Testis (tissue), 3 donors: ENCODE measurements around the gene TMEM43. TPM values are rescaled to one million over a fixed set of nuclear protein-coding genes. Genes with fewer than 3 reads are reported as not detected.

ENCODE experiments used
- DNase-seq: peaks from one replicate; pipeline ENCODE4 v3.0.0-alpha.2; 2019
- H3K27ac ChIP-seq, 2 donors: fragments of 200-600 bp; sonication (generic); one replicate each; pipeline ENCODE4 v1.5.1; 2019
- H3K27me3 ChIP-seq: fragments of 200-600 bp; sonication (generic); one replicate; pipeline ENCODE4 v1.5.1; 2019
- H3K36me3 ChIP-seq: fragments of 200-600 bp; sonication (generic); one replicate; pipeline ENCODE4 v1.5.1; 2017; ENCODE audit warnings: low read depth; ENCODE audit errors: missing control alignments
- H3K4me1 ChIP-seq: fragments of 200-600 bp; sonication (generic); one replicate; pipeline ENCODE4 v1.5.1; 2019
- H3K4me3 ChIP-seq, 2 donors: fragments of 200-600 bp; sonication (generic); one replicate each; pipeline ENCODE4 v1.5.1; 2017 to 2019
- H3K9me3 ChIP-seq: fragments of 200-600 bp; sonication (generic); one replicate; pipeline ENCODE4 v1.5.1; 2017
- CTCF ChIP-seq, 3 experiments: fragments of 450-650 bp in 2 of 3; fragments of 200-600 bp in 1 of 3; sonication (generic) in 1 of 3; IDR thresholded peaks; one replicate each; pipeline ENCODE4 v1.5.1; 2016 to 2019; ENCODE audit warnings: antibody characterized with exemption in 3 of 3, mild to moderate bottlenecking in 2 of 3, moderate library complexity in 1 of 3
- POLR2A ChIP-seq: fragments of 450-650 bp; IDR thresholded peaks from one replicate; pipeline ENCODE4 v1.6.1; 2017; ENCODE audit warnings: antibody characterized with exemption, mild to moderate bottlenecking, moderate library complexity
- WGBS, 2 donors: methylation state at CpG; one replicate each; pipeline ENCODE4 v1.1.5; 2018; 5-methylcytosine and 5-hydroxymethylcytosine counted together
- intact Hi-C: fragments of 100-400 bp; cut with DNase I; formaldehyde crosslinking; loops from one replicate; pipeline ENCODE4 v1.15.1; 2023; ENCODE audit warnings: low total_unique reads
- polyA plus RNA-seq: library from polyadenylated mRNA; stranded (reverse); fragments of 350-450 nt; fragmentation: Illumina TruSeq; extraction: RNeasy Lipid Tissue Mini Kit (QIAGEN cat#74804); gene quantifications from one replicate; pipeline ENCODE4 v1.2.3, GENCODE V29; 2014; ENCODE audit warnings: low read depth, low replicate concordance; ENCODE audit not compliant: insufficient read depth
- total RNA-seq, 2 donors: library from RNA; depleted of rRNA; stranded (reverse); fragments of >200 nt; gene quantifications; one replicate each; pipeline ENCODE4 v1.2.3, GENCODE V29; 2016

Gene TMEM43
- total and polyA plus RNA-seq, 3 donors from 2014 or later = 36.5 to 53.0 (median 43.3) TPM

- no peak overlapping the region for H3K27ac ChIP-seq
Measured at GRCh38 chr3:14146381-14147065, 21.7 kb downstream of the TMEM43 start.

DNA sequence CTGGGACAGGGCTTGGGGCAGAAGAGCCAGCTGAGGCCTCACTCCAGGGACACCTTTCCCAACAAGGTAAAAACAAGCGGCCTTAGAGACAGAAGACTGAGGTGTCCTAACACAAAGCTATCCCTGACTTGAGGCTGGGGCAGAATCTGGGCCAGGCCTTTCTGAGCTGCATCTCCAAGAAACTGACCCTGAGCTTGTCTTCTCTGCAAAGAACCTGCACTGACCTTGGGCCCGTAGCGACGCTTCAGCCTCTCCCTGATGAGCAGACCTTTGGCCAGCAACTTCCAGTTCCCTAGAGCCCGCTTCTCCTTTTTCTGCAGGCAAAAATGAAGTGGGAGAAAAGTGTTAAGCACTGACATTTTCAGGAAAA, 22.2 kb downstream of the TMEM43 start:
- H3K4me3 ChIP-seq = no peak overlapping the region
- no peaks in the 10 kb centered on the region for H3K36me3 ChIP-seq
- intact Hi-C loops = no loop called here
- WGBS, 2 donors = 70 to 86% methylated on average over 5 of the region's 5 CpGs
- DNase-seq = peak; percentile 7
- H3K4me1 ChIP-seq = peaks cover 12% of the 10 kb centered on the region
- TF ChIP-seq POLR2A (no peak), CTCF (IDR thresholded peaks at IDR 0.05) (no peak)
- no peaks in the 10 kb centered on the region for H3K27me3 ChIP-seq
- no peak overlapping the region for H3K27ac ChIP-seq
- no peaks in the 10 kb centered on the region for H3K9me3 ChIP-seq

More at GRCh38 chr3:14146381-14147065, 21.7 kb downstream of the TMEM43 start:
- DNase-seq = peak; percentile 9
- H3K27me3 ChIP-seq = no peaks in the 10 kb centered on the region
- intact Hi-C loops = no loop called here
- TF ChIP-seq POLR2A = no peak
- TF ChIP-seq CTCF (IDR thresholded peaks at IDR 0.05) = no peak
- 86 to 95% methylated on average over 10 of the region's 10 CpGs for WGBS, 2 donors
- H3K9me3 ChIP-seq = no peaks in the 10 kb centered on the region
- no peak overlapping the region for H3K4me3 ChIP-seq
- H3K4me1 ChIP-seq = peaks cover 12% of the 10 kb centered on the region
- H3K36me3 ChIP-seq = no peaks in the 10 kb centered on the region

DNA sequence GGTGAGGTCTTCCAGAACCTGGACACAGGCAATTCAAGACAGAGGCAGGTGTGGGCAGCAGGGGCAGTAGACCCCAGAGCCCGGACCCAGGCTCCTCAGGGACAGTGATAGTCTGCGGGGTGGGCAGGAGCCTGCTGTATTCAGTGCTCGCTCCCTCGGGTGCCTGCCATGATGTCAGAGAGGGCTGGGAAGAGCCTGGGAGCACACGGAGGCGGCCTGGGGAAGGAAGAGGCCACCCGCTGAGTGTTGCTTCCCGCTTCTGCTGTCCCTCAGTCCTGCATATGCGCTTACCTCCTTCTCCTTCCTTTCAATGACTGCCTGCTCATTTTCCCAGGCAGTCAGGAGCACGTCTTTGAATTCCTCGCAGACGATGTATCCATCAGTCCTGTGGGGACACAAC, 22.8 kb downstream of the TMEM43 start:
- Histone ChIP-seq H3K27me3 (no peaks in the 10 kb centered on the region), H3K4me3 (no peak overlapping the region), H3K4me1 (peaks cover 12% of the 10 kb centered on the region), H3K27ac (no peak overlapping the region), H3K9me3 (no peaks in the 10 kb centered on the region), H3K36me3 (no peaks in the 10 kb centered on the region)
- WGBS, 2 donors = 75 to 88% methylated on average over 10 to 12 of the region's 12 CpGs
- peak; percentile 10 for DNase-seq
- TF ChIP-seq CTCF (IDR thresholded peaks at IDR 0.05) (no peak), POLR2A (no peak)
- intact Hi-C loops = no loop called here

DNA sequence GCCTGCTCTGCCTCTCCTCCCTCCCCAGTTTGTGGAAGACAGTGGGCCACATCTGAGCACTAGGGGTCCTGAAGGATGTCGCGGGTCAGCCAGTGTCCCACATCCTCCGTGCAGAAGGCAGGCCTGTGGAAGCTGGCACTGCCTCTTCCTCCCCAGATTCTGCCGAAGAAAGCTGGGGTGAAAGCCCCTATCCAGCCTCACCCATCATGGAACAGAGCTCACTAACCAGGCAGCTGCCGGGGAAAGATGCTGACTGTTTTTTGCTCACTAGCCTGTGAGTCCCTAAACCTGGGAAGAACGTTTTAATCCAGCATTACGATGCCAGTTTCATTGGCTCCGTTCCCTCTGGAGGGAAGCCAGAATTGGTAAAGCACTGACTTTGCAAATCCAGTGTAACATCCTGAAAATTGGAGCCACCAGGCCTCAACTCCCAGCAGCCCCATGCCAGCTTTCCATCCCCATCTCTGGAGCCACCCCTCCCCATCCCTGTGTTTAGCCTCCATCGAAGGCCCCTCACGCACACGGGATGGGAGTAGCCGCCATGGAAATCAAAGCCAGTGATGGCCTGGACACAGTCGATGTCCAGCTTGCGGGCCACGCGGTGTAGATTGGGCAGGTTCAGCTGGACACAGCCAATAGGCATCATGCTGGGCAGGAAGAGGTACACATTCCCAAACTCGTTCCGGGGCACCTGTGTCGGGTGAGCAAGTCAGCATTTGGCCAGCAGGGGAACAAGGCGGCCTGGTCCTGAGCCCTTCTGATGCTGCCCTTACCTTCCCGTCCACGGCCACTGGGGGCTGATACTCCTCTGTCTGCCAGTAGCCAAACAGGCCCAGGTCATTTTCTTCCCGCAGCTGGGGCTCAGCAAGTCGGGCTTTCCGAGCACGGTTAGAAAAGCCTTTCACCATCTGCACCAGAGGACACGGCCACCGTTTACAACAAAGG, 23.5 kb downstream of the TMEM43 start:
- H3K9me3 ChIP-seq = no peaks in the 10 kb centered on the region
- H3K4me1 ChIP-seq = peaks cover 12% of the 10 kb centered on the region
- 86 to 91% methylated on average over 24 to 28 of the region's 28 CpGs for WGBS, 2 donors
- H3K36me3 ChIP-seq = no peaks in the 10 kb centered on the region
- no peaks in the 10 kb centered on the region for H3K27me3 ChIP-seq
- intact Hi-C loops = no loop called here
- peak; percentile 13 for DNase-seq
- no peak overlapping the region for H3K4me3 ChIP-seq
- TF ChIP-seq POLR2A (no peak), CTCF (IDR thresholded peaks at IDR 0.05) (no peak)
- H3K27ac ChIP-seq = no peak overlapping the region
